PFSK-1 (cell line): ENCODE data around the gene TRAK1.

Experiments
- FOXP2 ChIP-seq: optimal IDR thresholded peaks from 2 replicates; pipeline ENCODE3; 2011; ENCODE audit warnings: borderline replicate concordance, control low read depth, inconsistent platforms; ENCODE audit not compliant: insufficient read depth; ENCODE audit errors: extremely low read length, extremely low read depth
- POLR2AphosphoS5 ChIP-seq: IDR thresholded peaks from 2 replicates; pipeline ENCODE4 v1.6.1; 2012; ENCODE audit warnings: low read depth, mild to moderate bottlenecking, control low read depth, low read length, moderate library complexity
- REST ChIP-seq, 2 experiments: IDR thresholded peaks; 2 replicates each; pipeline versions ENCODE4 v1.6.1 to v1.8.0; 2011 to 2012; ENCODE audit warnings: low read depth in 2 of 2, low read length in 2 of 2, control low read depth in 1 of 2, inconsistent platforms in 1 of 2, mild to moderate bottlenecking in 1 of 2, moderate library complexity in 1 of 2; ENCODE audit not compliant: insufficient read depth in 1 of 2
- SIN3A ChIP-seq: IDR thresholded peaks from 2 replicates; pipeline ENCODE4 v1.6.1; 2012; ENCODE audit warnings: mild to moderate bottlenecking, low read length, moderate library complexity, borderline replicate concordance; ENCODE audit not compliant: insufficient read depth
- TAF1 ChIP-seq: IDR thresholded peaks from 2 replicates; pipeline ENCODE4 v1.6.1; 2012; ENCODE audit warnings: low read length, control low read depth, borderline replicate concordance; ENCODE audit not compliant: insufficient read depth

TRAK1 gene

GRCh38 chr3:42097566-42097946 is 6.4 kb downstream of the TRAK1 start:
- TF ChIP-seq POLR2AphosphoS5 (no peak), TAF1 (no peak)

GRCh38 chr3:42098171-42098570 is 7.0 kb downstream of the TRAK1 start:
- TF ChIP-seq FOXP2 (no peak), SIN3A (no peak), REST (IDR thresholded peaks at IDR 0.05; ENCODE audit: insufficient read depth in 1 of 2, low read depth in 2 of 2, low read length in 2 of 2) (no peak), POLR2AphosphoS5 (no peak), TAF1 (no peak)

DNA sequence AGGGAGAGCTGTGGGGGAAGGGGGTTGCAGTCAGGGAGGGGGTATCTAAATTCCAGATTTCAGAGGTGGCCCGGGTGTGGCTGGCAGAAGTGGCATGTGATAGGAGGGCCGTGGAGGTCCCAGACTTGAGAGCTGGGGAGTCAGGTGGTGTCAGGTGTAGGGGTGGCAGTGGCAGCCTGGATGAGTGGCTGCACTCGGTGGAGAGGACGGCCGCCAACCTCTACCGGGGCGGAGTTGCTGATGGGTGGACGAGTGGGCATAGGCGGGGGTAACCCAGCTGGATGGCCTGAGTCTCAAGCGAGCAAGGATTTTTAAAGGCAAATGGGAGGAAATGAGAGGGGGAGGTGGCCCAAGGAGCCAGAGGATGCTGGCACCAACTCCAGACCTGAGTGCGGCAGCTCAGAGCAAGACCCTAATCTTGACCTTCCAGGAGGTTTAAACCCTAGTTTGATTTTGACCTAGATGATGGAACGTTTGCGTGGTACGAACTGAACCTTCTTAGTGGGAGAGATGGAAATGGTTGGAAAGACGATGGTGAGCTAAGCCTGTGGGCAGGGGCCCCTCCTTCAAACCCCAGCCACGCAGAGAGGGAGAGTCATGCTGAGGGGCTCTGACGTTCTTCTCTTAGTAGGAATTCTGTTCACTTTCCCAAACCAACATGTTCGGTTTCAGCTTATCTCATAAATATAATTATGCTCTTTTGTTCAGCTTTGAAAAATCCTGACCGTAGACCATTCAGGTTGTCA is 8.0 kb downstream of the TRAK1 start:
- TF ChIP-seq REST (IDR thresholded peaks at IDR 0.05; ENCODE audit: insufficient read depth in 1 of 2, low read depth in 2 of 2, low read length in 2 of 2) (no peak), SIN3A (no peak), POLR2AphosphoS5 (no peak), TAF1 (no peak), FOXP2 (no peak)

DNA sequence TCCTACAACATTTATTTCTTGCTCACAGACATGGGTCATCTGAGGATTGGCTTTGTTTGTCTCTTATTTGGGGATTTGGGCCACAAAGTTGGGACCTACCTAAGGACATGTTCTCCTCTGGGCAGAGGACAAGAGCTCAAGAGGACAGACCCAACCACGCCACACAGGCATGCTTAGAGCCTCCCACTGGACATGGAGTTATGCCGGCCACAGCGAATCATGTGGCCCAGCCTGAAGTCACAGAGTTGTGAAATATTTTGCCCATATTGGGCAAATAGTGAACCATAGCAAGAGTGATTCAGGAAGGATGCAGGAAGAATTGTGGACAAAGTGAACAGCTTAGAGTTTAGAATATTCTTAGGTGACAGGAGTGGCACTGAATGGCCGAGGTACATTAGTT is 9.9 kb downstream of the TRAK1 start:
- TF ChIP-seq POLR2AphosphoS5 = no peak
- no peak for TF ChIP-seq SIN3A
- no peak for TF ChIP-seq REST (IDR thresholded peaks at IDR 0.05; ENCODE audit: insufficient read depth in 1 of 2, low read depth in 2 of 2, low read length in 2 of 2)

- TF ChIP-seq SIN3A = no peak
- TF ChIP-seq POLR2AphosphoS5 = no peak
- no peak for TF ChIP-seq FOXP2
- no peak for TF ChIP-seq TAF1
- no peak for TF ChIP-seq REST (IDR thresholded peaks at IDR 0.05; ENCODE audit: insufficient read depth in 1 of 2, low read depth in 2 of 2, low read length in 2 of 2)
Observed at GRCh38 chr3:42101481-42101880, 10.3 kb downstream of the TRAK1 start.
